GM13976 (cell line): ENCODE data around the gene DPY19L1.
"Not testable (repeated sequence)": the region's sequence is repeated elsewhere in the genome, so short reads cannot be mapped to it uniquely, and the experiment has no call there.

ENCODE experiments used
- DNase-seq: peaks from one replicate; pipeline ENCODE4 v3.0.0; 2012; ENCODE audit warnings: low spot score
- CTCF ChIP-seq: IDR thresholded peaks from 2 replicates; pipeline ENCODE4 v1.5.1; 2012; ENCODE audit warnings: borderline replicate concordance, mild to moderate bottlenecking; ENCODE audit not compliant: insufficient read depth; ENCODE audit errors: extremely low read depth, missing control alignments, control extremely low read depth
- in situ Hi-C: fragments of 300-500 bp; cut with MboI; formaldehyde crosslinking; loops from one replicate; pipeline ENCODE4 v1.12.0; 2022; ENCODE audit warnings: low sequenced_read_pairs, mixed read lengths, inconsistent platforms; ENCODE audit not compliant: unreplicated experiment

The DPY19L1 gene

GRCh38 chr7:34879871-34880270 is 157.4 kb downstream of the DPY19L1 start:
- in situ Hi-C loops, result no loop called here
- no peak for TF ChIP-seq CTCF

GRCh38 chr7:34878944-34879735 is 158.1 kb downstream of the DPY19L1 start:
- DNase-seq, in situ Hi-C loops: not testable (repeated sequence)

More at GRCh38 chr7:34879871-34880270, 157.4 kb downstream of the DPY19L1 start:
- DNase-seq, result no peak
